Measurements from ENCODE around the gene TBC1D5.

The TBC1D5 gene

GRCh38 chr3:17290894-17291293 is 451.5 kb downstream of the TBC1D5 start:
- DNase-seq (ENCODE audit: low spot score), result no peak

GRCh38 chr3:17288839-17289399 is 453.5 kb downstream of the TBC1D5 start:
- DNase-seq (ENCODE audit: low spot score), result no peak

GRCh38 chr3:17287006-17287689 is 455.3 kb downstream of the TBC1D5 start:
- no peak for DNase-seq (ENCODE audit: low spot score)

- no peak for DNase-seq (ENCODE audit: low spot score)
Observed at GRCh38 chr3:17278006-17278405, 464.4 kb downstream of the TBC1D5 start.

GRCh38 chr3:17266846-17267245 is 475.6 kb downstream of the TBC1D5 start:
- DNase-seq (ENCODE audit: low spot score), result no peak

- DNase-seq (ENCODE audit: low spot score), result no peak
Observed at GRCh38 chr3:17261627-17262369, 480.6 kb downstream of the TBC1D5 start.

- DNase-seq (ENCODE audit: low spot score), result no peak
Observed at GRCh38 chr3:17260257-17260656, 482.2 kb downstream of the TBC1D5 start.

- no peak for DNase-seq (ENCODE audit: low spot score)
Observed at GRCh38 chr3:17259685-17260084, 482.7 kb downstream of the TBC1D5 start.

GRCh38 chr3:17258823-17259436 is 483.5 kb downstream of the TBC1D5 start:
- DNase-seq (ENCODE audit: low spot score), result peak; percentile 71

- no peak for DNase-seq (ENCODE audit: low spot score)
Observed at GRCh38 chr3:17257269-17257668, 485.2 kb downstream of the TBC1D5 start.

GRCh38 chr3:17243621-17244020 is 498.8 kb downstream of the TBC1D5 start:
- DNase-seq (ENCODE audit: low spot score), result no peak

GRCh38 chr3:17239417-17239816 is 503.0 kb downstream of the TBC1D5 start:
- no peak for DNase-seq (ENCODE audit: low spot score)

GRCh38 chr3:17238023-17238422 is 504.4 kb downstream of the TBC1D5 start:
- no peak for DNase-seq (ENCODE audit: low spot score)

GRCh38 chr3:17235310-17235709 is 507.1 kb downstream of the TBC1D5 start:
- DNase-seq (ENCODE audit: low spot score), result peak; percentile 15

GRCh38 chr3:17234382-17234781 is 508.0 kb downstream of the TBC1D5 start:
- DNase-seq (ENCODE audit: low spot score), result no peak

- DNase-seq (ENCODE audit: low spot score), result peak; percentile 86
Observed at GRCh38 chr3:17233398-17233800, 509.0 kb downstream of the TBC1D5 start.

GRCh38 chr3:17232442-17232841 is 510.0 kb downstream of the TBC1D5 start:
- no peak for DNase-seq (ENCODE audit: low spot score)

GRCh38 chr3:17231537-17232261 is 510.7 kb downstream of the TBC1D5 start:
- DNase-seq (ENCODE audit: low spot score), result no peak

GRCh38 chr3:17227472-17227871 is 515.0 kb downstream of the TBC1D5 start:
- DNase-seq (ENCODE audit: low spot score), result no peak

- no peak for DNase-seq (ENCODE audit: low spot score)
Observed at GRCh38 chr3:17221529-17221928, 520.9 kb downstream of the TBC1D5 start.

- no peak for DNase-seq (ENCODE audit: low spot score)
Observed at GRCh38 chr3:17219593-17219992, 522.8 kb downstream of the TBC1D5 start.

- no peak for DNase-seq (ENCODE audit: low spot score)
Observed at GRCh38 chr3:17218587-17218986, 523.8 kb downstream of the TBC1D5 start.

Data from NAMALWA (cell line).